Upper lobe of right lung (tissue), 1 donor: ENCODE data around the gene MEFV. TPM values are rescaled to one million over a fixed set of nuclear protein-coding genes. Genes with fewer than 3 reads are reported as not detected.

Source experiments
- ATAC-seq: fragments of 200-7000 bp; cut with Tn5 transposase; one replicate; pipeline ENCODE4 v1.9.1; 2020; ENCODE audit warnings: mild to moderate bottlenecking, moderate library complexity
- DNase-seq: peaks from one replicate; pipeline ENCODE4 v3.0.0-alpha.2; 2020
- H3K27ac ChIP-seq: fragments of 200-600 bp; one replicate; pipeline ENCODE4 v1.8.0; 2022
- H3K27me3 ChIP-seq: fragments of 200-600 bp; one replicate; pipeline ENCODE4 v1.8.0; 2022; ENCODE audit warnings: mild to moderate bottlenecking
- H3K36me3 ChIP-seq: fragments of 200-600 bp; one replicate; pipeline ENCODE4 v1.8.0; 2022
- H3K4me1 ChIP-seq: fragments of 200-600 bp; one replicate; pipeline ENCODE4 v1.8.0; 2022
- H3K4me3 ChIP-seq: fragments of 200-600 bp; one replicate; pipeline ENCODE4 v1.8.0; 2022; ENCODE audit warnings: mild to moderate bottlenecking
- H3K9me3 ChIP-seq: fragments of 200-600 bp; one replicate; pipeline ENCODE4 v1.8.0; 2022
- intact Hi-C: fragments of 100-400 bp; cut with DNase I; formaldehyde crosslinking; loops from one replicate; pipeline ENCODE4 v1.11.0; 2022
- total RNA-seq: library from RNA; stranded (reverse); fragmentation: NEBNext Ultra II Directional; extraction: Animal tissue kit (Norgen Biotek cat#: 25700); gene quantifications from one replicate; pipeline ENCODE4 v1.2.1, GENCODE V29; 2021
- TF ChIP-seq, protein P1 (sequence below): fragments of 200-600 bp; IDR thresholded peaks from one replicate; pipeline ENCODE4 v1.8.0; 2022; ENCODE audit warnings: antibody characterized with exemption
- donor health status: DM: no; HTN: yes; CAD: no; lungs with severe emphysema.

MEFV gene
- total RNA-seq, 1 donor from 2014 or later, result 8.3 TPM

GRCh38 chr16:3195975-3196374 is 60.5 kb downstream of the MEFV start:
- no peaks in the 10 kb centered on the region for H3K9me3 ChIP-seq
- no peaks in the 10 kb centered on the region for H3K36me3 ChIP-seq
- H3K27me3 ChIP-seq, result peaks cover 58% of the 10 kb centered on the region
- H3K27ac ChIP-seq, result no peak overlapping the region
- H3K4me1 ChIP-seq, result no peaks in the 10 kb centered on the region
- ATAC-seq (no peak), DNase-seq (no peak)
- TF ChIP-seq, protein P1, sequence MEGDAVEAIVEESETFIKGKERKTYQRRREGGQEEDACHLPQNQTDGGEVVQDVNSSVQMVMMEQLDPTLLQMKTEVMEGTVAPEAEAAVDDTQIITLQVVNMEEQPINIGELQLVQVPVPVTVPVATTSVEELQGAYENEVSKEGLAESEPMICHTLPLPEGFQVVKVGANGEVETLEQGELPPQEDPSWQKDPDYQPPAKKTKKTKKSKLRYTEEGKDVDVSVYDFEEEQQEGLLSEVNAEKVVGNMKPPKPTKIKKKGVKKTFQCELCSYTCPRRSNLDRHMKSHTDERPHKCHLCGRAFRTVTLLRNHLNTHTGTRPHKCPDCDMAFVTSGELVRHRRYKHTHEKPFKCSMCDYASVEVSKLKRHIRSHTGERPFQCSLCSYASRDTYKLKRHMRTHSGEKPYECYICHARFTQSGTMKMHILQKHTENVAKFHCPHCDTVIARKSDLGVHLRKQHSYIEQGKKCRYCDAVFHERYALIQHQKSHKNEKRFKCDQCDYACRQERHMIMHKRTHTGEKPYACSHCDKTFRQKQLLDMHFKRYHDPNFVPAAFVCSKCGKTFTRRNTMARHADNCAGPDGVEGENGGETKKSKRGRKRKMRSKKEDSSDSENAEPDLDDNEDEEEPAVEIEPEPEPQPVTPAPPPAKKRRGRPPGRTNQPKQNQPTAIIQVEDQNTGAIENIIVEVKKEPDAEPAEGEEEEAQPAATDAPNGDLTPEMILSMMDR, result no peak
- no peak overlapping the region for H3K4me3 ChIP-seq
- intact Hi-C loops, result no loop called here

DNA sequence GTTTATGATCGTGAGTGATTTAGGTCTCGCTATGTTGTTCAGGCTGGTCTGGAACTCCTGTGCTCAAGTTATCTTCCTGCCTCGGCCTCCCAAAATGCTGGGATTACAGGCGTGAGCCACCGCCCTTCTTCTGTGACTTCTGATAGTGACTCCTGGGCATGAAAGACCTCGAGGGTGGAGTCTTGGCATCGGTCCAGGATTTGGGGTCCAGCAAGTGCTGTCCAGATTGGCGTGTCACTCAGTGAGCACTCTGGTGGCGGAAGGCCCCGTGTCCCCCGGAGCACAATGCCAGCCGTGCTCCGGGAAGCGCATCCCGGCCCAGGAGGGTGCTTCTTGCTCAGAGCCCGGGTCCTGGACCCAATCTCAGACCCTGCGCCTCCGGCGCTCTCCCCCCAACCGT is 61.6 kb downstream of the MEFV start:
- H3K9me3 ChIP-seq, result no peaks in the 10 kb centered on the region
- H3K4me3 ChIP-seq, result no peak overlapping the region
- no peaks in the 10 kb centered on the region for H3K36me3 ChIP-seq
- TF ChIP-seq, protein P1, result no peak
- H3K27me3 ChIP-seq, result peaks cover 70% of the 10 kb centered on the region
- no peaks in the 10 kb centered on the region for H3K4me1 ChIP-seq
- ATAC-seq, result no peak
- no peak for DNase-seq
- no peak overlapping the region for H3K27ac ChIP-seq
- intact Hi-C loops, result no loop called here

DNA sequence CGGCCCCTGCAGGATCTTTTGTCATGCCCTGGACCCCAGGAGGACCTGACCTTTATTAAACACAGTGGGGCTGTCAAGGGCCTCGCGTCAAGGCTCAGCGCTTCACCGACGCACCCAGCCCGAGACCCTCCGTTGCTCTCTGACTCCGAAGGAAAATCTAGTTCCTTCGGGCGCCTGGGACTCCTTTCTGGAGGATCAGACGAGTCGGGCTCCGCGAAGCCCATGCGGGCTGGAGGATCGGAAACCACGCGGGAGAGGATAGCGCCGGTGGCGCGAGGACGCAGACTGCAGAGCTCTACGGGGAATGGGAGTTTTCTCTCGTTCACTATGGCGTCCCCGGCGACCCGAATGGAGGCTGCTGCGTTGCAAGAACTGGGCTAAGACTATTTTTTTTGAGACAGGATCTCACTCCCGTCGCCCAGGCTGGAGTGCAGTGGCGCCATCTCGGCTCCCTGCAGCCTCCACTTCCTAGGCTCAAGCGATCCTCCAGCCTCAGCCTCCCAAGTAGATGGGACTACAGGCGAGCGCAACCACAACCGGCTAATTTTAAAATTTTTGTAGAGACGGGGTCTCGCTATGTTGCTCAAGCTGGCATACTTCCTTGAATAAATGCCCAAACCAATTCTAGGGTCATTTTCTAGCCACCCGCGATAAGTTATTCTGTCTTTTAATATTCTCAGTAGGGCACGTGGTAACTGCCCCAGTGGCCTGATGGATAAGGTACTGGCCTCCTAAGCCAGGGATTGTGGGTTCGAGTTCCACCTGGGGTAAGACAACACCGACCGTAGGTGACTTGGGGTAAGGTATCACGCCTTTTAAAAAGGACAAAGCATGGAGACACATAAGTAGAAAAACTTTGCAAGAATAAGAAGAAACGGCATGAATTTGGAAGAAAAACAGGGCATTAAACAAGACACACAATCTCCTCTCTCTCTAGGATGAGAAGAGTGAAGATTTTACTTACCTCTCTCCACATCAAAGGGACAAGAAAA is 62.9 kb downstream of the MEFV start:
- no peak for ATAC-seq
- Histone ChIP-seq H3K4me3 (no peak overlapping the region), H3K36me3 (no peaks in the 10 kb centered on the region), H3K27ac (no peak overlapping the region), H3K4me1 (peaks cover 9% of the 10 kb centered on the region), H3K27me3 (peaks cover 83% of the 10 kb centered on the region), H3K9me3 (no peaks in the 10 kb centered on the region)
- DNase-seq, result no peak
- intact Hi-C loops, result no loop called here
- TF ChIP-seq, protein P1, result no peak

- ATAC-seq, result no peak
- intact Hi-C loops, result no loop called here
- Histone ChIP-seq H3K27ac (no peak overlapping the region), H3K36me3 (no peaks in the 10 kb centered on the region), H3K4me3 (no peak overlapping the region), H3K4me1 (peaks cover 14% of the 10 kb centered on the region), H3K27me3 (peaks cover 93% of the 10 kb centered on the region), H3K9me3 (no peaks in the 10 kb centered on the region)
- TF ChIP-seq, protein P1, result no peak
- no peak for DNase-seq
These were observed 63.9 kb downstream of the MEFV start for GRCh38 chr16:3192476-3193019.

Other genes with a start within 250 kb of the MEFV start
- 0.75 TPM for gene CLDN9, start 243.7 kb downstream of the MEFV start, total RNA-seq
- not detected for gene CLDN6, start 238.4 kb downstream of the MEFV start, total RNA-seq
- gene TNFRSF12A, start 236.3 kb downstream of the MEFV start, total RNA-seq, result 74.9 TPM
- gene HCFC1R1, start 232.7 kb downstream of the MEFV start, total RNA-seq, result 55.7 TPM
- 31.4 TPM for gene THOC6, start 232.6 kb downstream of the MEFV start, total RNA-seq
- gene BICDL2, start 219.7 kb downstream of the MEFV start, total RNA-seq, result 16.3 TPM
- gene MMP25, start 210.1 kb downstream of the MEFV start, total RNA-seq, result 12.8 TPM
- gene IL32, start 191.0 kb downstream of the MEFV start, total RNA-seq, result 91.5 TPM
- gene ZSCAN10, start 157.3 kb downstream of the MEFV start, total RNA-seq, result not detected
- gene ZNF205, start 144.0 kb downstream of the MEFV start, total RNA-seq, result 11.7 TPM
- gene ZNF213, start 121.6 kb downstream of the MEFV start, total RNA-seq, result 9.1 TPM
- gene OR1F1, start 68.4 kb downstream of the MEFV start, total RNA-seq, result not detected
- 7.4 TPM for gene ZNF200, start 21.5 kb downstream of the MEFV start, total RNA-seq
- gene ZNF263, start 26.9 kb upstream of the MEFV start, total RNA-seq, result 27.6 TPM
- gene TIGD7, start 48.8 kb upstream of the MEFV start, total RNA-seq, result 6.9 TPM
- 26.1 TPM for gene ZNF75A, start 48.9 kb upstream of the MEFV start, total RNA-seq
- gene OR2C1, start 99.3 kb upstream of the MEFV start, total RNA-seq, result not detected
- 13.1 TPM for gene ZSCAN32, start 144.4 kb upstream of the MEFV start, total RNA-seq
- gene ZNF174, start 144.6 kb upstream of the MEFV start, total RNA-seq, result 7.7 TPM
- gene ZNF597, start 186.9 kb upstream of the MEFV start, total RNA-seq, result 5.1 TPM
- gene NAA60, start 187.0 kb upstream of the MEFV start, total RNA-seq, result 56.2 TPM
- not detected for gene C16orf90, start 238.9 kb upstream of the MEFV start, total RNA-seq
- gene CLUAP1, start 244.4 kb upstream of the MEFV start, total RNA-seq, result 23.3 TPM